T-cell (primary cell): ENCODE data around the gene TEP1. TPM values are rescaled to one million over a fixed set of nuclear protein-coding genes. Genes with fewer than 3 reads are reported as not detected.
A peak's percentile ranks its signal among the peaks of the same experiment; 100 is the strongest.

ENCODE experiments used
- ATAC-seq, 4 experiments: fragments of 200-7000 bp in 3 of 4; fragments of 150-1000 bp in 1 of 4; cut with Tn5 transposase; replicated peaks in 1 of 4; 1 replicate in 3 of 4; 2 replicates in 1 of 4; pipeline ENCODE4 v1.10.0; 2021; ENCODE audit warnings: moderate library complexity in 3 of 4, mild to moderate bottlenecking in 2 of 4, moderate number of reproducible peaks in 1 of 4
- CTCF ChIA-PET, 2 donors: fragments of 300-600 bp; sonication (Branson Sonifier 250); formaldehyde crosslinking; loops; one replicate each; lab custom pipeline; 2022; ENCODE audit warnings: antibody characterized with exemption in 2 of 2; lab: Charles Lee
- POLR2A ChIA-PET, 2 donors: fragments of 300-600 bp; sonication (Branson Sonifier 250); formaldehyde crosslinking; loops; one replicate each; lab custom pipeline; 2022; ENCODE audit warnings: antibody characterized with exemption in 2 of 2; lab: Charles Lee
- DNase-seq, 35 experiments: peaks; one replicate each; pipeline versions ENCODE4 v3.0.0 to v3.0.0-alpha.2; 2013 to 2023
- H3K27ac ChIP-seq: one replicate; pipeline ENCODE4 v1.5.1; 2013; ENCODE audit warnings: low read length
- H3K27me3 ChIP-seq, 2 experiments: replicated peaks in 1 of 2; 1 replicate in 1 of 2; 2 replicates in 1 of 2; pipeline versions ENCODE4 v1.6.1 to v1.7.0; 2013; ENCODE audit warnings: low read length in 1 of 2, mixed read lengths in 1 of 2; ENCODE audit not compliant: control insufficient read depth in 2 of 2, insufficient read depth in 2 of 2; ENCODE audit errors: extremely low read depth in 1 of 2
- H3K36me3 ChIP-seq, 2 donors: 1 replicate in 1 of 2; 2 replicates in 1 of 2; pipeline versions ENCODE4 v1.6.1 to v1.7.0; 2013; ENCODE audit warnings: low read length in 1 of 2; ENCODE audit not compliant: control insufficient read depth in 2 of 2, insufficient read depth in 1 of 2; ENCODE audit errors: extremely low read depth in 1 of 2
- H3K4me1 ChIP-seq, 2 experiments: 1 replicate in 1 of 2; 2 replicates in 1 of 2; pipeline versions ENCODE4 v1.6.1 to v1.7.0; 2013; ENCODE audit warnings: low read length in 2 of 2, mixed read lengths in 1 of 2; ENCODE audit not compliant: insufficient read depth in 2 of 2, control insufficient read depth in 1 of 2; ENCODE audit errors: extremely low read depth in 1 of 2
- H3K4me3 ChIP-seq, 2 donors: 1 replicate in 1 of 2; 2 replicates in 1 of 2; pipeline versions ENCODE4 v1.5.1 to v1.7.0; 2013; ENCODE audit warnings: mild to moderate bottlenecking in 2 of 2, low read length in 1 of 2, moderate library complexity in 1 of 2; ENCODE audit not compliant: control insufficient read depth in 1 of 2; ENCODE audit errors: extremely low read depth in 1 of 2
- H3K9me3 ChIP-seq: 2 replicates; pipeline ENCODE4 v1.7.0; 2013
- H3K27ac Mint-ChIP-seq, 2 donors: one replicate each; pipeline ENCODE4 v1.8.0; 2020 to 2021; ENCODE audit warnings: mild to moderate bottlenecking in 2 of 2, mixed read lengths in 2 of 2
- H3K27me3 Mint-ChIP-seq, 2 donors: one replicate each; pipeline ENCODE4 v1.8.0; 2021 to 2022; ENCODE audit warnings: mixed read lengths in 2 of 2
- H3K36me3 Mint-ChIP-seq: one replicate; pipeline ENCODE4 v1.8.0; 2021; ENCODE audit warnings: mixed read lengths
- H3K4me1 Mint-ChIP-seq, 3 donors: one replicate each; pipeline ENCODE4 v1.8.0; 2020 to 2022; ENCODE audit warnings: mixed read lengths in 3 of 3, mild to moderate bottlenecking in 1 of 3
- H3K4me3 Mint-ChIP-seq, 3 donors: one replicate each; pipeline ENCODE4 v1.8.0; 2020 to 2022; ENCODE audit warnings: mild to moderate bottlenecking in 3 of 3, mixed read lengths in 3 of 3, moderate library complexity in 3 of 3
- H3K9me3 Mint-ChIP-seq, 3 donors: one replicate each; pipeline ENCODE4 v1.8.0; 2020 to 2022; ENCODE audit warnings: mixed read lengths in 3 of 3
- WGBS: methylation state at CpG from one replicate; pipeline ENCODE4 v1.1.5; 2013; ENCODE audit warnings: missing lambda C conversion rate; ENCODE audit not compliant: insufficient coverage; 5-methylcytosine and 5-hydroxymethylcytosine counted together
- total RNA-seq, 35 experiments: library from RNA in 6 of 35; stranded (reverse) in 6 of 35; fragments of 120-200 nt in 1 of 35; gene quantifications; one replicate each; pipeline versions ENCODE4 v1.2.1 to v1.2.4 and lab custom pipeline; 2013 to 2026

The TEP1 gene
- total RNA-seq: 10 to 100 TPM; 38.5 to 71.5 (median 65.5) TPM
- 32.5 TPM for total RNA-seq (2013)
- total RNA-seq (lab: John Stamatoyannopoulos, UW): 61.9 to 294 (median 94.6) reads per million in 29 experiments

- H3K9me3 ChIP-seq: no peaks in the 10 kb centered on the region
- POLR2A ChIA-PET: interaction anchor here (0.6 to 1.5 kb wide), 2 partner anchors 40 to 42 kb away, joined by 4 to 5 read pairs; partner anchors contain the start of genes APEX1 (in 1 of the 2) and OSGEP (in 1 of the 2)
- WGBS: under 1% methylated on average over 30 of the region's 43 CpGs
- CTCF ChIA-PET: interaction anchor here (0.6 to 2.8 kb wide), 7 partner anchors 48 to 195 kb away, joined by 3 to 18 read pairs (median 3); partner anchors contain the start of gene PIP4P1 (in 1 of the 2)
- H3K27ac Mint-ChIP-seq: peak within 1 kb of the TSS; percentile 97 to 98
- H3K36me3 Mint-ChIP-seq: peaks cover 2% of the 10 kb centered on the region
- peak within 1 kb of the TSS; percentile 85 to 97 for H3K4me3 ChIP-seq
- DNase-seq (peak; percentile 30 to 80 (median 56)), ATAC-seq (peak; percentile 74 to 92 (median 88))
- H3K9me3 Mint-ChIP-seq: no peaks in the 10 kb centered on the region
- peaks cover 15 to 20% of the 10 kb centered on the region in 2 experiments for H3K4me1 ChIP-seq
- peak within 1 kb of the TSS; percentile 90 to 97 (median 95) for H3K4me3 Mint-ChIP-seq
- peaks cover 43 to 50% (median 49%) of the 10 kb centered on the region in 3 donors for H3K4me1 Mint-ChIP-seq
- peak within 1 kb of the TSS; percentile 88 for H3K27ac ChIP-seq
- H3K36me3 ChIP-seq: peaks cover 0 to 5% of the 10 kb centered on the region in 2 donors
- H3K27me3 Mint-ChIP-seq: no peaks in the 10 kb centered on the region
- H3K27me3 ChIP-seq: no peaks in the 10 kb centered on the region
Measured at GRCh38 chr14:20412876-20413743, at the start of gene TEP1. TSS of gene TEP1 (minus strand) at chr14:20413501. CDS start at chr14:20408439, 5,062 bp downstream.

GRCh38 chr14:20461225-20462141, 48.2 kb upstream of the TEP1 start, which contains the start of gene PIP4P1:
TSS of gene PIP4P1 (minus strand) at chr14:20461434. CDS start at chr14:20461325, 109 bp downstream.
- peaks cover 27% of the 10 kb centered on the region for H3K36me3 Mint-ChIP-seq
- no peaks in the 10 kb centered on the region for H3K27me3 Mint-ChIP-seq
- H3K4me1 ChIP-seq: peaks cover 10 to 27% of the 10 kb centered on the region in 2 experiments
- H3K9me3 ChIP-seq: no peaks in the 10 kb centered on the region
- H3K4me3 ChIP-seq: peak within 1 kb of the TSS; percentile 68 to 76
- DNase-seq (peak; percentile 91 to 100 (median 98)), ATAC-seq (peak; percentile 88 to 92 (median 90))
- ChIA-PET CTCF (interaction anchor here (0.6 to 1.6 kb wide), 15 partner anchors 8 to 642 kb away, joined by 3 to 14 read pairs (median 4); partner anchors contain the start of genes PARP2 (in 1 of the 2) and PNP (in 1 of the 2)), POLR2A (interaction anchor here (0.6 to 1.6 kb wide), 13 partner anchors 8 to 530 kb away, joined by 3 to 21 read pairs (median 5); partner anchors contain the start of genes PARP2 (in 1 of the 2) and PNP (in 1 of the 2))
- H3K9me3 Mint-ChIP-seq: no peaks in the 10 kb centered on the region
- no peaks in the 10 kb centered on the region for H3K27me3 ChIP-seq
- peaks cover 24 to 40% (median 31%) of the 10 kb centered on the region in 3 donors for H3K4me1 Mint-ChIP-seq
- peak within 1 kb of the TSS; percentile 90 for H3K27ac ChIP-seq
- H3K4me3 Mint-ChIP-seq: peak within 1 kb of the TSS; percentile 84 to 92 (median 88)
- WGBS: under 1% methylated on average over 64 of the region's 67 CpGs
- H3K27ac Mint-ChIP-seq: peak within 1 kb of the TSS; percentile 94
- H3K36me3 ChIP-seq: peaks cover 5 to 39% of the 10 kb centered on the region in 2 donors

DNA sequence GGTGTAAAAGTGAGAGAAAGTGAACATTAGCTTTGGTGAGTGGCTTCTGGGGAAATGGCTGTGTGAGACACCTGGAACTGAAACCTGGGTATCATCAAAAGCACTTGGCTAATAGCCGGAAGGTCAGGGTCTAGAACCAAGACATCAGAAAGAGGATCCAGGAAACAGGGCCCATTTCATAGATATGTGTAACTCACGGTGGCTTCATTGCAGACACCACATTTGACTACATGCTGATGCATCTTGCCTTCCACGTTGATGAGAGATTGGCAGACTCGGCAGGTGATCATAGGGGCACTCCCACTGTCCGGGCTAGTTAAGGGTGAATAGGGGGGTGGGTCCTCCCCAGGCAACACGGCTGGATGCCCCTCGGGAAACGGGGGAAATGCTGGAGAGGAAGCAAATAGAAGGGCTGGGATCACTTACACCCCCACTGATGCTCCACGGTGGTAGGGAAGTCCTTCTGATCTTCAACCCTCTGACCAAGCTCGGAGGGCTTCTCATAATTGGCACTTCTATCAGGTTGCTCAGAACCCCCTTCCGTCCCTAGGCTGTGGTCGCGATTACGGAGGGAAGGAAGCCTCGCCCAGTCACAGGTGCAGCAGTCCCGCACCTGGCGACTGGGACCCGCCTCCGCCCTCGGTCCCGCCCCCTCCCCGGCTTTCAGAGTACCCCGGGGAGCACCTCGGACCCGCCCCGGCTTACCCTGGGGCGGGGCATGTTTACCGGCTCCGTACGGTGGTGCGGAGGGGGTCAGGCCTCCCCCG, 47.3 kb upstream of the TEP1 start:
- Histone ChIP-seq H3K4me1 (peaks cover 18 to 32% of the 10 kb centered on the region in 2 experiments), H3K9me3 (no peaks in the 10 kb centered on the region), H3K36me3 (peaks cover 7 to 43% of the 10 kb centered on the region in 2 donors), H3K27me3 (no peaks in the 10 kb centered on the region), H3K27ac (peak overlapping the region; percentile 90), H3K4me3 (peak overlapping the region; percentile 68 to 76)
- Mint-ChIP-seq H3K9me3 (no peaks in the 10 kb centered on the region), H3K27ac (peak overlapping the region; percentile 94), H3K27me3 (no peaks in the 10 kb centered on the region), H3K36me3 (peaks cover 27% of the 10 kb centered on the region), H3K4me3 (peak overlapping the region; percentile 84 to 92 (median 88)), H3K4me1 (peaks cover 24 to 40% (median 31%) of the 10 kb centered on the region in 3 donors)
- ATAC-seq: peak; percentile 13 to 26 (median 22)
- ChIA-PET CTCF (interaction anchor here in 1 of 2 donors (1.0 to 1.6 kb wide), 10 partner anchors 9 to 223 kb away, joined by 3 to 14 read pairs (median 6); partner anchors contain the start of genes PARP2 and PNP), POLR2A (interaction anchor here (0.6 to 1.6 kb wide), 9 partner anchors 8 to 117 kb away, joined by 3 to 21 read pairs (median 4); partner anchors contain the start of genes PARP2 (in 1 of the 2) and PNP (in 1 of the 2))
- 4% methylated on average over 22 of the region's 32 CpGs for WGBS
- peak; percentile 29 to 82 (median 72) for DNase-seq

DNA sequence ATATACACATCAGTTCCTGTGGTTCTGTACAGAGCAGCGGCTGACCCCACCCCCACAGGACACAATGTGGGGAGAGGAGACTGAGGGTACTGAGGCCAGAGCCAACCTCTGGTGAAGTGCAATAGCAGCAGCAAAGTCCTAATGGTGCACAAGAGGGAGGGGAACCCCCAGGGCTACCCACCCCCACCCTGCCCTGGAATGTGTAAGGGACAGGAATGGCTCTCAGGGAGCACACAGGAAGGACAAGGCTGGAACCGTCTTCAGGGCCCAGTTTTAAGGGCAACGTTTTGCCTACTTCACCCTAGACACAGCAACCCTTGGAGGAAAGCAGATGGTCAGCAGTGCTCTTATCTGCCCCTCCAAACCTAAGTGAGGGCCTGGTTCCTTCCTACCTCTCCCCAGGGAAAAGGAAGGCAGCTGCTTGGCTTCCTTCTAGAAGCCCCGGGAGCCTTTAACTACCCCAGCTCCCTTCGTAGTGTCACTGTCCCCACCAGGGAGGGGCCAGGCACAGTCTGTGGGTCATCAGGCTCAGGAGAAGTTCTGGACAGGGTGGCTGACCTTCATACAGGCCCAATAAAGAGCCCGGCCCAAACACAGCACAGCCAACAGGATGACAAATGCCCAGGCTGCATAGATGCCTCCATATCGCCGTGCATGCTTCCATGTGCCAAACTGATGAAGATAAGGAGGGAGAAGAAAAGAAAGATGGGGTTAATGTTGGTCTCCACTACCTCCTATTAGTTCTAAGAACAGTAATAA, 44.9 kb upstream of the TEP1 start:
- no peaks in the 10 kb centered on the region for H3K9me3 ChIP-seq
- H3K27me3 ChIP-seq: no peaks in the 10 kb centered on the region
- H3K4me3 ChIP-seq: no peak overlapping the region
- peaks cover 28 to 43% of the 10 kb centered on the region in 2 experiments for H3K4me1 ChIP-seq
- POLR2A ChIA-PET: interaction anchor here in 1 of 2 donors (0.7 kb wide), 1 partner anchor 22 kb away, joined by 3 read pairs; no protein-coding TSS in a partner anchor
- Mint-ChIP-seq H3K9me3 (no peaks in the 10 kb centered on the region), H3K36me3 (peaks cover 27% of the 10 kb centered on the region), H3K4me3 (no peak overlapping the region), H3K27me3 (no peaks in the 10 kb centered on the region), H3K27ac (peak overlapping the region; percentile 52 to 65), H3K4me1 (peaks cover 24 to 41% (median 31%) of the 10 kb centered on the region in 3 donors)
- CTCF ChIA-PET: no interaction called here
- no peak for DNase-seq
- H3K36me3 ChIP-seq: peaks cover 7 to 43% of the 10 kb centered on the region in 2 donors
- WGBS: 81% methylated on average over 5 of the region's 8 CpGs
- no peak for ATAC-seq
- H3K27ac ChIP-seq: no peak overlapping the region
